Measurements from ENCODE around the gene SSC5D. TPM values are rescaled to one million over a fixed set of nuclear protein-coding genes. Genes with fewer than 3 reads are reported as not detected.

Gene SSC5D
- total RNA-seq, 1 donor = 77.4 TPM

DNA sequence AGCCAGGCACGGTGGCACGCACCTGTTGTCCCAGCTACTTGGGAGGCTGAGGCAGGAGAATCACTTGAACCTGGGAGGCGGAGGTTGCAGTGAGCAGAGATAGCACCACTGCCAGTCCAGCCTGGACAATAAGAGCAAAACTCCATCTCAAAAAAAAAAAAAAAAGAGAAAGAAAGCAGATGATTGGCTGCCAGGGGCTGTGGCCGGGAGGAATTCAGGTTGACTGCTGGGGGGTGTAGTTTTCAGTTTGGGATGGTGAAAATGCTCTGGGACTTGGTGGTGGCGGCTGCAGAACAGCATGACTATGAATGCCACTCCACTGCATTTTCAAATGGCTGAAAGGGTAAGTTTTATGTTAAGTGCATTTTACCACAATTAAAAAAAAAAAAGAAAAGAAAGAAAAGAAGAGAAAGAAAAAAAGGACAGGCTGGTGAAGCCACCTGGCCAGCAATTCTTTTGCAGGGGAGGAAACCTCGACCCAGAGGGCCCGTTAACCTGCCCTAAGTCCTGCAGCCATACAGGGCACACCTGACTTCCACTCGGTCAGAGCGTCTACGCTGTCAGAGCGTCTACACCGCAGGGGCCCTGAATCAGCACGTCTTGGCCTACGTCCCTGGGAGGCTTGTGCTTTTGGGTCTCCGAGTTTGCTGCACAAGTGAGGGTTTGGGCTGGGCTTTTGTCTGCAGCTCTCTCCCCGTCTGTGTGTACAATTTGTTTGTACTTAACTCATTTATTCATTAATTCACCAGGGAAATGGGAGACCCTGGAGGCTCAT is 30.4 kb upstream of the SSC5D start:
- Histone ChIP-seq H3K36me3 (ENCODE audit: insufficient read depth, low read length) (no peaks in the 10 kb centered on the region), H3K9me3 (ENCODE audit: low read depth, low read length) (no peaks in the 10 kb centered on the region), H3K4me2 (ENCODE audit: insufficient read depth, low read length) (no peak overlapping the region), H4K20me1 (ENCODE audit: insufficient read depth, low read length) (peaks cover 35% of the 10 kb centered on the region), H3K27ac (ENCODE audit: low read depth, low read length) (no peak overlapping the region), H3K4me1 (ENCODE audit: insufficient read depth, low read length) (peaks cover 17% of the 10 kb centered on the region), H2AFZ (ENCODE audit: low read length) (no peak overlapping the region), H3K79me2 (ENCODE audit: insufficient read depth, low read length) (peaks cover 11% of the 10 kb centered on the region), H3K4me3 (ENCODE audit: insufficient read depth, low read length) (no peak overlapping the region), H3K27me3 (ENCODE audit: insufficient read depth, low read length) (no peaks in the 10 kb centered on the region)
- DNase-seq (ENCODE audit: insufficient read length, low spot score, missing footprints) = no peak
- TF ChIP-seq, protein P1, sequence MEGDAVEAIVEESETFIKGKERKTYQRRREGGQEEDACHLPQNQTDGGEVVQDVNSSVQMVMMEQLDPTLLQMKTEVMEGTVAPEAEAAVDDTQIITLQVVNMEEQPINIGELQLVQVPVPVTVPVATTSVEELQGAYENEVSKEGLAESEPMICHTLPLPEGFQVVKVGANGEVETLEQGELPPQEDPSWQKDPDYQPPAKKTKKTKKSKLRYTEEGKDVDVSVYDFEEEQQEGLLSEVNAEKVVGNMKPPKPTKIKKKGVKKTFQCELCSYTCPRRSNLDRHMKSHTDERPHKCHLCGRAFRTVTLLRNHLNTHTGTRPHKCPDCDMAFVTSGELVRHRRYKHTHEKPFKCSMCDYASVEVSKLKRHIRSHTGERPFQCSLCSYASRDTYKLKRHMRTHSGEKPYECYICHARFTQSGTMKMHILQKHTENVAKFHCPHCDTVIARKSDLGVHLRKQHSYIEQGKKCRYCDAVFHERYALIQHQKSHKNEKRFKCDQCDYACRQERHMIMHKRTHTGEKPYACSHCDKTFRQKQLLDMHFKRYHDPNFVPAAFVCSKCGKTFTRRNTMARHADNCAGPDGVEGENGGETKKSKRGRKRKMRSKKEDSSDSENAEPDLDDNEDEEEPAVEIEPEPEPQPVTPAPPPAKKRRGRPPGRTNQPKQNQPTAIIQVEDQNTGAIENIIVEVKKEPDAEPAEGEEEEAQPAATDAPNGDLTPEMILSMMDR (IDR thresholded peaks at IDR 0.05; ENCODE audit: extremely low read depth, low read depth, low read length) = no peak

DNA sequence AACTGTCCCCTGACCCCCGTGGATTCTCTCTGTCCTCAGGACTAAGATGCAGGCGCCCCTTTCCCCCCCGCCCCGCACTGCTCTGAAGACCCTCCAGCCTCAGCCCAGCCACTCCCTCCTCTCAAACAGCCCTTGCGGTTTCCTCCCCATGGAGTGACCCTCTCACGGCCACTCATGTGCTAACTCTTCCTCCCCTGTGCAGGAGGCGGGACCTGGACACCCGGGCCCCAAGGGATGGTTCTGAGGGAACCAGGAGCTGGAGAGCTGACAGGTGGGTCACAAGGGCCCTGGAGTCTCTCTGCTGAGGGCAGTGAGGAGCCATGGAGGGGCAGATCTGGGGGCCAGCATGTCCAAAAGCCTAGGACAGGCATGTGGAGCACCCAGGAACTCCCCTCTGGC is 28.7 kb upstream of the SSC5D start:
- Histone ChIP-seq H4K20me1 (ENCODE audit: insufficient read depth, low read length) (peaks cover 19% of the 10 kb centered on the region), H3K4me3 (ENCODE audit: insufficient read depth, low read length) (peak overlapping the region; percentile 97), H3K27ac (ENCODE audit: low read depth, low read length) (no peak overlapping the region), H3K79me2 (ENCODE audit: insufficient read depth, low read length) (peaks cover 11% of the 10 kb centered on the region), H2AFZ (ENCODE audit: low read length) (no peak overlapping the region), H3K9me3 (ENCODE audit: low read depth, low read length) (no peaks in the 10 kb centered on the region), H3K4me2 (ENCODE audit: insufficient read depth, low read length) (peak overlapping the region; percentile 96), H3K4me1 (ENCODE audit: insufficient read depth, low read length) (peaks cover 17% of the 10 kb centered on the region), H3K36me3 (ENCODE audit: insufficient read depth, low read length) (no peaks in the 10 kb centered on the region), H3K27me3 (ENCODE audit: insufficient read depth, low read length) (no peaks in the 10 kb centered on the region)
- no peak for DNase-seq (ENCODE audit: insufficient read length, low spot score, missing footprints)
- TF ChIP-seq, protein P1 (IDR thresholded peaks at IDR 0.05; ENCODE audit: extremely low read depth, low read depth, low read length) = no peak

DNA sequence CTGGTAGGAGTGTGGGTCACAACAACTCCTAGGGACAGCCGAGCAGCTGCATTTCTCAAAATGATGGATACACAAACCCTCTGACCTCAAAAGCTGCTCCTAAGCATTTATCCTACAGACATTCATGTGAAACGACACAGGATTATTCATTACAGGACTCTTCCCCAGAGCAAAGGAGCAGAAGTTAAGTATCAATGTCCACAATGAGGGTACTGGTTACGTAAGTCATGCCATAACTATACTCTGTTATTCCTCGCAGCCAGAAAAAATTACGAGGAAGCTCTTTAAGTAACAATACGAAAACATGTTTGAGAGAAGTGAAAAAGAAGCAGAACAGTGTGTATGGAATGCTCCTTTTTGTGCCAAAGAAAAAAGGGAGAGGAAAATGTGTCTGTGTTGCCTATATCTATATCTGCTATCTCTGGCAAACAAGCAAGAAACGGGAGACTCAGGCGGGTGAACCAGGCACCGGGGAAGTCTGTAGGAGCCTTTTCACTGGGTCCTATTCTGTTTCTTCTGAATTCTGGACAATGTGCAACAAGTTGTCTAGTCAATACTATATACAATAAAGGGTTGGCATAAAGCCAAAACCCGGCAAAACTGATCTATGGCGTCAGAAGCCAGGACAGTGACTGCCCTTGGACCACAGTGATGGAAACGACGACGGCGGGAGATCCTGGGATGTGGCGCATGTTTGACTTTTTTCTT is 28.1 kb upstream of the SSC5D start:
- Histone ChIP-seq H3K4me3 (ENCODE audit: insufficient read depth, low read length) (peak overlapping the region; percentile 97), H2AFZ (ENCODE audit: low read length) (no peak overlapping the region), H3K27ac (ENCODE audit: low read depth, low read length) (peak overlapping the region; percentile 51), H3K4me2 (ENCODE audit: insufficient read depth, low read length) (peak overlapping the region; percentile 96), H3K36me3 (ENCODE audit: insufficient read depth, low read length) (no peaks in the 10 kb centered on the region), H3K4me1 (ENCODE audit: insufficient read depth, low read length) (peaks cover 17% of the 10 kb centered on the region), H3K9me3 (ENCODE audit: low read depth, low read length) (no peaks in the 10 kb centered on the region), H4K20me1 (ENCODE audit: insufficient read depth, low read length) (peaks cover 16% of the 10 kb centered on the region), H3K27me3 (ENCODE audit: insufficient read depth, low read length) (no peaks in the 10 kb centered on the region), H3K79me2 (ENCODE audit: insufficient read depth, low read length) (peaks cover 11% of the 10 kb centered on the region)
- TF ChIP-seq, protein P1 (IDR thresholded peaks at IDR 0.05; ENCODE audit: extremely low read depth, low read depth, low read length) = no peak
- no peak for DNase-seq (ENCODE audit: insufficient read length, low spot score, missing footprints)

DNA sequence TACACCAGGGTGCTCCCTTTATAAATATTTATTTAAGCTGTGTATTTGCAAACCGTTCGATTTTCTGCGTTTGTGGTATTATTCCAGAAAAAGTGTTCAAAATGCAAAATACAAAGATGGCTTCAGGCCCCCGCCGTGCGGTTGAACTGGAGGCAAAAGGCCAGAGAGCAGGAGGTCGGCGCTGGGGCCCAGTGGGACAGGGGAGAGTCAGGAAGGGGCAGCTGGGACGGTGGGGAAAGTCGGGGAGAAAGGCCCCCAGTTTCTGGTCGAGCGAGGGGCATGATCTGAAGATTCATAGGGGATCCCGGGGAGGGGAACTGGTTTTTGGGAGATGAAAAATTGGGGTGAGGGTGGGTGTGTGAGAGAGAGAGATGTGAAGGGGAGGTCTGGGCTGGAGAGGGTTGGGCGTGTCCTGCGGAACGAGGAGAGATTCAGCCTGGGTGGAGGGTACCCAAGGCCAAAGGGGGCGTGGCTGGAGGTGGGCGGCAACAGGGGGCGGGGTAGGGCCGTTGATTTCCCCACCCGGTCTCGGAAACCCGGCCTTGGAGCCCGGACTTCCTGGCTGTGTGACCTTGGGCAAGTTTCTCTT is 27.5 kb upstream of the SSC5D start:
- Histone ChIP-seq H3K4me1 (ENCODE audit: insufficient read depth, low read length) (peaks cover 17% of the 10 kb centered on the region), H2AFZ (ENCODE audit: low read length) (peak overlapping the region; percentile 81), H4K20me1 (ENCODE audit: insufficient read depth, low read length) (peaks cover 11% of the 10 kb centered on the region), H3K27ac (ENCODE audit: low read depth, low read length) (peak overlapping the region; percentile 90), H3K4me2 (ENCODE audit: insufficient read depth, low read length) (peak overlapping the region; percentile 96), H3K4me3 (ENCODE audit: insufficient read depth, low read length) (peak overlapping the region; percentile 97), H3K9me3 (ENCODE audit: low read depth, low read length) (no peaks in the 10 kb centered on the region), H3K36me3 (ENCODE audit: insufficient read depth, low read length) (no peaks in the 10 kb centered on the region), H3K27me3 (ENCODE audit: insufficient read depth, low read length) (no peaks in the 10 kb centered on the region), H3K79me2 (ENCODE audit: insufficient read depth, low read length) (peaks cover 11% of the 10 kb centered on the region)
- TF ChIP-seq, protein P1 (IDR thresholded peaks at IDR 0.05; ENCODE audit: extremely low read depth, low read depth, low read length) = no peak
- peak; percentile 97 for DNase-seq (ENCODE audit: insufficient read length, low spot score, missing footprints)

Measured in osteoblast (primary cell).